Dermis blood vessel endothelial cell (primary cell): ENCODE data around the gene SMIM36. TPM values are rescaled to one million over a fixed set of nuclear protein-coding genes. Genes with fewer than 3 reads are reported as not detected.
"Not testable (repeated sequence)": the region's sequence is repeated elsewhere in the genome, so short reads cannot be mapped to it uniquely, and the experiment has no call there.

ENCODE experiments used
- DNase-seq: peaks from one replicate; pipeline ENCODE4 v3.0.0; 2010
- total RNA-seq: library from RNA; depleted of rRNA; stranded (reverse); fragments of >200 nt; gene quantifications from 2 replicates; pipeline ENCODE4 v1.2.3, GENCODE V29; 2014

Gene SMIM36
- total RNA-seq, 1 donor from 2014 or later, result not detected

DNA sequence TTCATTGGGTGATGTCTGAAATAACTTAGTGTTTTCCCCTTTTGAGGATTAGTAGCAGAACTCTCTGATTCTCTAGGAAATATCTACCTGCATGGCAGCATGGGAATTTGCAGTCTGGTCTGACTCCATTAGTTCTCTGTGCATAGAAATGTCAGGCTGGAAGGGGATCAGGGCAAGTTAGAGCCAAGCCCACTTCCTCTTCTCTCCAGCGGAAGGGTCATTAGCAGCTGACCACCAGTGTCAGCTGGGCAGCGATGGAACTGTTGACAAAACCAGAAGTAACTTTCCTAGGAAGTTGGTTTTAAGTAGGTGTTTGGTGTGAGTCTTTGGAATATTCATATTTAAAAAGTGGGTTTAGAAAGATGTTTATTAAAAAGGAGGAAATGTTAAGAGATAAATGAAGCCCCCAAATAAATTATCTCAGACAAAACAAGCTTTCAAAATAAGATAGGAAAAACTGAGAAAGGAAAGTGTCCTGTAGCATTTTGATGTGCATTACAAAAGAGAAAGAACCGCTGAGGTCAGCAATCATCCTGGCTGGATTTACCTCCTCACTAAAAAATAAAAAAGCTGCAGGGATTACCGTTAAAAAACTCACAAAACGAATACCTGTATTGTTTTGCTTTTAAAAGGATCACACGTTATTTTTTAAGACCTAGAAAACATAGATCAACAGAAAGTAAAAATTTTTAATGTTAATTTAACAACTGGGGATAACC lies 57.3 kb downstream of the SMIM36 start:
- peak; percentile 21 for DNase-seq

DNA sequence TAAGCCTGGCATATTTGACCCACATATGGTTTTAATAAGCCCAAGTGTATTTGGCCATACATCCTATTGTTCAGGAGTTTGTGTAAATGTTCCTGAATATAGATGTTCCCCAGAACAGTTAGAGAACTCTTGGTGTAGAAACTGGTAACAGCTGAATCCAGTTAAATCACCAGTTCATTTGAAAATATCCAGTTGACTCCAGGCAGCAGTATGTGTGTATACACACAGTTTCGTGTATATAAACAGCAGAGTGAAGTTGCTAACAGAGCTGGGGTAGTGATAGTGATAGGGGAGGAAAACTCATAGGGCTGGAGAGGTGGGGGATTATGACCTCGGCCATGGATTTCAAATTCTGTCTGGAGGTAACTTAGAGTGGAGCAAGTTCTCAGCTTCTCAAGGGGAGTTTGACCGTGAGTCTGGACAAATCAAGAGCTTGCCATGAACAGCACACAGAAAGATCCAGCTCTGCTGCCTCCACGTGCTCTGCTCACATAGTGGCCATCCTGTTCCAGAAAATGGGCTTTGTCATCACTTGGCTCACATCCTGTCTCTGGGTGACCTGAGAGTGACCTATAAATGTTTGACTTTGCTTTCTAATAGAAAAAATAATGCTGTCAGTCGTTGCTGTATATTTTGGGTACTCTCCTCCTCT lies 59.0 kb downstream of the SMIM36 start:
- peak; percentile 75 for DNase-seq

DNA sequence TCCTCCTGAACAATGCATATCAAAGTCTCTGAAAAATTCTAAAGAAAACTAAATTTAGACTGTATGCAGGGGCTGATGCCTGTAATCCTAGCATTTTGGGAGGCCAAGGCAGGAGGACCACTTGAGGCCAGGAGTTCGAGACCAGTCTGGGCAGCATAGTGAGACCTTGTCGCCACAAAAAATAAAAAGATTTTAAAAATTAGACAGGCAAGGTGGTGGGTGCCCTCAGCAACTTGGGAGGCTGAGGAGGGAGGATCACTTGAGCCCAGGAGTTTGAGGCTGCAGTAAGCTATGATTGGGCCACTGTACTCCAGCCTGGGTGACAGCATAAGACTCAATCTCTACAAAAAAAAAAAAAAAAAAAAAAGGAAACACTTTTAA lies 59.5 kb downstream of the SMIM36 start:
- DNase-seq, result no peak

DNA sequence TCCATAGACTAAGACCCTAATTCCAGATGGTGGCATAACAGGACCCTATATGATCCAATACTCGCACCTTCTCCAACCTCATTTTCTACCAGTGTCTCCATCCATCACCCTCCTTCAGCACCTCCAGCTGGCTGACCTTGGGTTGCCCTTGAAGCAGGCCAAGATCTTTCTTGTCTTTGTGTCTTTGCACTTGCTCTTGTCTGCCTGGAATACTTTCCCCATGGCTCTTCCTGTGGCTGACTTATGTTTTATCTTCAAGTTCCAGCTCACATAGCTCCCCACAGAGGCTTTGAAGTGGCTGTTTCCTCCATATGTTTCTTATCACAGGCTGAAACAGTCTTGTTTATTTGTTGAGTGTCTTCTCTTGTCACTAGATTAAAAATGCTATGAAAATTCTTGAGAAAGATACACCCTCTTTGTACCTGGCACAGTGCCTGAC lies 60.0 kb downstream of the SMIM36 start:
- peak; percentile 21 for DNase-seq

DNA sequence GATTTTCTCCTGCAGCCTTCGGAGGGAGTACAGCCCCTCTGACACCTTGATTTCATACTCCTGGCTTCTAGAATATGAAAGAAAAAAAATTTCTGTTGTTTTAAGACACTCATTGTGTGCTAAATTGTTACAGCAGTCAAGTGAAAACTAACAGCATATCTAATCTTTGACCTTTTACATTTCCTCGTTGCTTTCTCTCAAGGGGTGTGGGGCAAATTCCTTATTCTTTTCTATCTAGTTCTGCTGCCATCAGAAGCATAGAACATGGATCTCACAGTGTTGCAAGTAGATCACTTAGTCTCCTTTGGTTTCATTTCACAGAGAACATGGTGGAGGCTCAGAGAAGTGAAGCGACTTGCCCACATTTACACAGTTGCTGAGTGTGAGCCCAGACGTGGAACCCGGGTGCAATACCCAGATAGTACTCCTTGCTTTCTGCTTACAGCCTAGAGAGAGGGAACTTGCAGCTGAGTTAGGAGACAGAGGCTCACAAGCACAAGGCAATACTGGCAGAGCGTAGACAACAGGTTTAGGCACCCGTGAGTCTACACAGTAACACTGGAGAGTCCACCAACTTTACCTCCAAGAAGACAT lies 60.9 kb downstream of the SMIM36 start:
- no peak for DNase-seq

DNA sequence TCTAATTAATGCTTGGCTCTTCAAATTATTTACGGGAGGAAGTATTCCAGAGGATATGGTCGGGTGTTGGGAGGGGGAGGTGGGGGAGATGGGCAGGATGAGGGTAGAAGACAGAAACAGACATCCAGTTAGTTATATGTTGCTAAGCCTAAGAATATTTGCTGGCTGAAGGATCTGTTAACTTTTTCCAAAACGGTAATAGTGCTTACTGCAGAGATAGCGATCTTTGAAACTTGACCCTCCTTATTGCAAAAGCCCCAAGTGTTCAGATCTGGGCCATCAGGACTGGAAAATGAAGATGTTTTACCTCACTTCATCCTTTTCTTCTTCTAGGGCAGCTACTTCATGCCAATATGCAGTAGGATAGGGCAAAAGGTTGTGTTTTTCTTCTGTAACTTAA lies 62.6 kb downstream of the SMIM36 start:
- DNase-seq, result no peak

DNA sequence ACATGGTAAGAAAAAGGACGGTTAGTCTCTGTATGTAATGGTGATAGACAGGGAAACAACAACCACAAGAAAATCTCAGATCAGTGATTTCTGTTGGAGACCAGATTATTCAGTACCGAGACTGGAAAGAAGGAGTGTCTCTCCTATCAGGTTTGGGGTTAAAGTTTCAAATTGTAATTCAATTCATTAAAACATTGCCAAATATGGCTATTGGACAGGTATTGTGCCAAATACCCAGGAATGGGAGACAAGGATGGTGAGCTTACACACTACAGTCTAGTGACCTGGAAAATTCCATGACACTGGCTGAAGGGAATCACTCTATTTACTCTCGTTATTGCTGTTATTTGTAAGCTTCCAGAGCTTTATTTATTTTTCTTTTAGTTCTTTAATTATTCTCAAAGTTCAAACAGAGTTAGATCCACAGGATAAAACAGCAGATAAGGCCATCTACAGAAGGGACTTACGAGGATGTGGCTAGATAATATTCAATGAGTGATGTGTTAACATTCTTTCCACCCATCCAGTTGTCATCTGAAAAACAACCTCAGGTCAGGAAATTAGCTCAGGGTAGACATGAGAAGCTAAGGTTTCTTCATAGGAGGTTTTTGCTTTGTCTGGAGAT lies 64.6 kb downstream of the SMIM36 start:
- DNase-seq, result no peak

DNA sequence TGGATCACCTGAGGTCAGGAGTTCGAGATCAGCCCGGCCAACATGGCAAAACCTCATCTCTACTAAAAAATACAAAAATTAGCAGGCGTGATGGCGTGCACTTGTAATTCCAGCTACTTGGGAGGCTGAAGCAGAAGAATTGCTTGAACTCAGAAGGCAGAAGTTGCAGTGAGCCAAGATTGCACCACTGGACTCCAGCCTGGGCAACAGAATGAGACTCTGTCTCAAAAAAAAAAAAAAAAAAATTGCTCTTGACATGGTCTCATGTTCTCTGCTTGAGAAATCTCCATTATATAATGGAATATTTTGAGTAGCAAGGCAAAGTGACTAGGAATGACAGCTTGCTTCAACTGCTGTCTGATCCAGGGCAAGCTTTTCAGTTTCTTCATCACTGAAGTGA lies 65.2 kb downstream of the SMIM36 start:
- not testable (repeated sequence) for DNase-seq

DNA sequence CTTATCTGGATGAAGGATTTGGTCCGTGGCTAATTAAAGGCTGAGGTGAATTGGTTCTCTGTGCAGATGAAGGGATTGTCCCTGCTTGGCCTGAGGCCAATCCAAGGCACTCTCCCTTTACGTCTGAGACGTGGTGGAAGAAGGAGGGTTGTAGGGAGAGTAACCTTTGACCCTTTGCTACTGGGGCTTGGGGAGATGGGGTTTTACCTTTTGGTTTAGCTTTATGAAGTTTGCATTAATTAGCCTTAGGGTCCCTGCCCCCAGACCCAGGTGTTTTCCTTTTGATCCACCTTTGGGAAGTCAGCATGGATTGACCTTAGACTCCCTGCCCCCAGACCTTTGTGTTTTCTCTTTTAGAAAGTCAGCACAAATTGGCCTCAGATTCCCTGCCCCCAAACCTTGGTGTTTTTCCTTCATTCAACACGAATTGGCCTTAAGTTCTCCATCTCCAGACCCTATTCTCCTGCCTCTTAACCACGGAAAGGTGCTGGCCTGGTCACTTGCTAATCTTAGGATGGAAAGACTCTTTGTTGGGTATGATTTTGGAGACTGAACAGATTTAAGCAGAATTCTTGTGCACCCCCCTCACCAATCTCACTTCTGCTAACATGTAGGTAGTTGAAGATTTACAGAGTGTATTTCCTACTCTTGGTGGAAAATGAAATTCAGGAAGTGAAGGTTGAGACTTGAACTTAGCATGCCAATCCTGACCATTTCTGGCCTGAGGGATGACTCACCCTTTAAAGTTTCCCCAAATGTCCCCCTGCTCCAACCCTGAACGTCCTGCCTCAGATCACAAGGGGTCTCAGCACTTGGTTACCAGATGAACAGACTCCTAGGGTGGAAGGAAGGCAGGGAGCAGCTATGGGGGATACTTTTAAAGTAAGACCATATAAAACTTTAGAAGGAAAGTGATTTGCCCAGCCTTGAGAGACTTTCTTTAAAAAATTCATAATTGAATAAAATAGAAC lies 66.5 kb downstream of the SMIM36 start:
- DNase-seq, result no peak

DNA sequence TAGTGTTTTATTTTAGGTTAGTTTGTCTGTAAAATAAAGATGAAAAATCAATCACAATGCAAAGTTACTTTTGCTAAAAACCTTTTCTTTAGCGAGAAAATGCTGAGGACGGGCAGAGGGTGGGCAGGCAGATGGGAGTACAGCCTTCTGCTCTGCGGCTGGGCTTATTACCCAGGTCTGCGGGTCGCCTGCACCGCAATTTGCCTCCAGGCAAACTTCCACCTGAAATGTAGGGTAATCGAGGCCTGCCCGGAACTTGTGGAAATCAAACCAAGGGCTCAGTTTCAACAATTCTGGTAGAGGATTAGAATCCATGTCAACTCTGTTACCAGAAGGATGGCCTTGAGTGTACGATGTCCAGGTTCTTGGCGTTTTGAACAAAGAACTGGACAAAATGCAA lies 67.3 kb downstream of the SMIM36 start:
- DNase-seq, result no peak

DNA sequence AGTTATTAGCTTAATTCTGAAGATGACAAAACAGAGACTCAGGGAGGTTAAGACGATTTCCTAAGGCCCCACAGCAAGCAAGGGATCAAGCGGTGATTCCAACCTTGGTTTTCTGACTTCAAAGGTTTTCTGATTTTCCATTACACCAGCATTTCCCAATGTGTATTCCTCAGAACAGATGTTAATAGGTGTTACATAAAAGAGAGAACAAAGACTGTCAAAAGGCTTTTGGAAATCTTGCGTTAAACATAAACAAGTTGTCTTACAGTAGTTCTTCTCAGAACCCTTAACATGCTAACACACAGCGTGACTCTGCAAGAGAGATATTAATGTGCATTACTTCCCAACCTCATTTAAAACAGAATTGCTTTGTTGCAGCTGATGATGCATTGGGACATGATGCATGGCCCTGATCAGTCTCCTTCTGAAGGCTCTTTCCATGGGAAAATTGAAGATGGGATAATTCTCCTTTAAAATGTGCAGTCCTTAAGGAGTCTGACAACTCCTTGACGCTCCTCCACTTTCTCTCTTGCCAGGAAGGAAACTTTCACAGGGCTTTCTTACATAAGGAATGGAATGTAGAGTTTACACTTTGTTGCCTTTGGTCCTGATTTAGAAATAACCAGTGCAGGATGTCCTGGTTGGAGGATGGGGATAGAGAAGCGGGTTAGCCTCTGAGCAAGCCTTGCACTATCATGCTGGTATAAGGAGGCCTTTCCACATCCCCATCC lies 68.1 kb downstream of the SMIM36 start:
- DNase-seq, result no peak

DNA sequence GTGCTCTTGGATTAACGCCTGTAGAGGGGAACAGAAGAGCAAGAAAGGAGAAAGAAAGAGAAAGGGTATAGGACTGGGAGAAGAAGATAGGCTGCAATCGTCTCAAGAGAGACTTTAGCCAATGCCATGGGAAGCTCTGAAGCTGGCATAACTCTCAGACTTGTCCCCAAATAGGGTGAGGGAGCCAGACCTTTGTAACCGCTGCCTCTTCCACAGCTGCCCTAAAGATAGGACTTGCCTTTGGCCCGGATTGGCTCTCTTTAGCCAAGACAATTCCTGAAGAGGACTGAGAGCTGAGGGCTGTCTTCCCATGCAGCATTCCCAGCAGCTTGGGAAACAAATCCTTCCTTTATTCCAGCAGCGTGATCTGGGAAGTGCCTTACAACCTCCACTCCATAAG lies 68.8 kb downstream of the SMIM36 start:
- DNase-seq, result no peak

DNA sequence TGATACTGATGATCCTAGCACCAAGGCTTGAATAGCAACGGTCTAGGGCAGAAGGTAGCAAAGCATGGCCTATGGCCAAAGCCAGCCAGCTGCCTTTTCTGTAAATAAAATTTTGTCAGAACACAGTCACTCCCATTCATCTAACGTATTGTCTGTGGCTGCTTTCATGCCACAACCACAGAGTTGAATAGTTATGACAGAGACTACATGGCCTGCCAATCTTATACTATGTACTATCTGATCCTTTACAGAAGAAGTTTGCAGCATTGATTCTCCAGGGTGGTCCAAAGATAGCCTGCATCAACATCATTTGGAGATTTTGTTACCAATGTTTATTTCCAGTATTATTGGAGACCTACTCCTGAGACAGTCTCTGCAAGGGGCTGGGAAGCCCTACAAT lies 69.7 kb downstream of the SMIM36 start:
- no peak for DNase-seq

DNA sequence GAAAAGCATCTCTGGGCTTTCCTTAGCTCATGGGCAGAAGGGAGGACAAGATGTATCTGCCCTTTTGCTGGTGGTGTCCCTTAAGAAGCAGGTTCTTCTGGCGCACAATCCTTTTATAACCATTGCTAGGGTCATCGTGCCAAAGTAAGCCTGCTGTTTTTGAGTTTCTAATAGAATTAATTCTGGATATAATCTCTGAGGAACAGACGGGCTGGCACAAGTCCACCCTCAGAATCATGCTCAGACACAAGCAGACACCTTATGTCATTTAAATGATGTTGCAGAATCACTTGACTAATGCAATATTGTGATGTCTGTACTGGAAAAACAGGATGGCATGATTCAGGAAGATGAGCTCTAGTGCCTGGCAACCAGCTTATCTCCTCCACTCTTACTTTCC lies 70.9 kb downstream of the SMIM36 start:
- no peak for DNase-seq

DNA sequence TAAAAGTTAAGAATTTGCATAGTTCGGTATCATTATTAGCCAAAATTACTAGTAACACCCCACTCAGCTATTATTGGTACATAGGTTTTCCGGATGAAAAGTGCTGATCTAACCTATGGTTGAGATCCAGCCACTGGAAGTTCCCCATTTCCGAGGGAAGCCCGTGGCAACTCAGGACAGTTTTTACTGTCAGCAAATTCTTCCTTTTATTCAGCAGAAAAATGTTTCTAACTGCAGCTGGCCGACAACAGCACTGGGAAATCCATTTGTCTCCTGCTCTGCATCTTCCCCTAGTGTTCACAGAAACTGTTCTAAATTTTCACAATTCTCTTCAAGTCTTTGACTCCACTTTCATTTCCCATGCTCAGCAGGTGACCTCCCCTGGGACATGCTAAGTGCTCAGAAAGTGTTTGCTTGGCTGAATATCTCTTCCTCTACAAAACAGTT lies 74.1 kb downstream of the SMIM36 start:
- DNase-seq, result no peak

DNA sequence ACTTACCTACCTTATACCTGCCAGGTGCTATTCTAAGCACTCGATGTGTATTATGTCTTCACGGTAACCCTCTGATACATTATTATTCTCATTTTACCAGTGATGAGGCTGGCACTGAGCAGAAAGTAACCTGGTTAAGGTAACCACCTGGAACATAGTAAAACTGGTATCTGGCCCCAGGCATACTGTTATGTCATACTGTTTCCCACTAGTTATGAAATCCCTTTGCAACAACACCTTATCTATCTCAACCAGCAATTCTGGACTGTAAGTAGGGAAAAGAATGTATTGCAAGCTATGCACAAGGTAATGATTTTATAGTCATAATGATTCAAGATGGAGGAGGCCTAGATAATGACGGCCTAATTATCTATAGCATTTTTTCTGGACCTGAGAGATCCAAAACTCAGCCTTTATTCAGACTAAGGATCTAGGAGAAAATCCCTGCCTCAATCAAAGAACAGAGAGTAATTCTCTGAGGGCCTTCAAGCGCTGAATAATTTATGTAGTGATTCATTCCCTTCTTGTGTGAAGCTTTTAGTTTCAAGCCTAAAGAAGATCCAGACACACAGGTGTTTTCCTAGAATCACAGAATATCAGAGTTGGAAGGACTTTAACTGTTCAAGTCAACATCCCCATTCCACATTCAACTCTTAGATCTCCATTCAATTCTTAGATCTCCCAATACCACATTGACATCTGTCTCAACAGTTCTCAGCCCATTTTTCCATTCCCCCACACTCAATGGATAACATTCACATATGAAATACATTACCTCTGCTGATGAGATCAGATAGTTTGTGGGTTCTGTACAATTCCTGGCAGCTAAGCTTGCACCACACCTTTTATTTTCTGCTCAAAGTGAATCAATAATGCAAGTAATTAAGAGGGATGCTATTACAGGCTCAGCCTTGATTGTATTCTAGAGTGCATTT lies 74.8 kb downstream of the SMIM36 start:
- DNase-seq, result no peak

DNA sequence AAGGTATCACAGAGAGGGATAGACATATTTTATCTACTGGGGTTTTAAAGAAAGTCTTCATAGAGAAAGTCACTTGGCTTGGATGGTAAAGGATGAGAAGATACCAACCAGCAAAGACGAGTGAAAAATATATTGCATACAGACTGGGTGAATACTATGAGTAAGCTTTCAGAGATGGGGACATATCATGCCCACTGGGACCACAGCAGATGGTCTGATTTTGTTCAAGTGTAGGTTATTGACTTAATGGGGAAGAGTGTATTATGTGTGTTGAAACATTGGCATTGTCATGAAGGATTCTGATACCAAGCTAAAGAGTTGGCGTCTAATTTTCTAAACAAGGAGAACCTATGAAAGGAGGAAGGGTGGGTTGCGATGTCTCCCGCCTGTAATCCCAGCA lies 75.8 kb downstream of the SMIM36 start:
- DNase-seq, result no peak

DNA sequence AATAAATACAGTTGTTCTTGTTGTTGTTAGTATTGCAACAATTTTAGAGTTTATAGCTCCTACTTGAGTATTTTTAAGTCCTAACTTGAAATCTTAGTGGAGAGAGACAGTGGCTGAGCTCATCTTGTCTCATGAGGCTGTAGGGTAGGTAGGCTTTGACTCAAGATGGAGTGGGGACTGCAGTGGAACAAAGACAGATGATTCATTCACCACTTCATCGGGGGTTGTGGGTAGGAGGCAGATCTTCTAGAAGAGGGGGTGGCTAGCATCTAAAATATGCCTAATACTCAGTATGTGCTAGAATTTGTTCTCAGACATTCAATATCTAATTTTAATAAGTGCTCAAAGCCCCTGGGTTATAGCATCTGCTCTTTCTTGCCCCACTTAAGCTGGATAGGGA lies 76.5 kb downstream of the SMIM36 start:
- DNase-seq, result no peak

DNA sequence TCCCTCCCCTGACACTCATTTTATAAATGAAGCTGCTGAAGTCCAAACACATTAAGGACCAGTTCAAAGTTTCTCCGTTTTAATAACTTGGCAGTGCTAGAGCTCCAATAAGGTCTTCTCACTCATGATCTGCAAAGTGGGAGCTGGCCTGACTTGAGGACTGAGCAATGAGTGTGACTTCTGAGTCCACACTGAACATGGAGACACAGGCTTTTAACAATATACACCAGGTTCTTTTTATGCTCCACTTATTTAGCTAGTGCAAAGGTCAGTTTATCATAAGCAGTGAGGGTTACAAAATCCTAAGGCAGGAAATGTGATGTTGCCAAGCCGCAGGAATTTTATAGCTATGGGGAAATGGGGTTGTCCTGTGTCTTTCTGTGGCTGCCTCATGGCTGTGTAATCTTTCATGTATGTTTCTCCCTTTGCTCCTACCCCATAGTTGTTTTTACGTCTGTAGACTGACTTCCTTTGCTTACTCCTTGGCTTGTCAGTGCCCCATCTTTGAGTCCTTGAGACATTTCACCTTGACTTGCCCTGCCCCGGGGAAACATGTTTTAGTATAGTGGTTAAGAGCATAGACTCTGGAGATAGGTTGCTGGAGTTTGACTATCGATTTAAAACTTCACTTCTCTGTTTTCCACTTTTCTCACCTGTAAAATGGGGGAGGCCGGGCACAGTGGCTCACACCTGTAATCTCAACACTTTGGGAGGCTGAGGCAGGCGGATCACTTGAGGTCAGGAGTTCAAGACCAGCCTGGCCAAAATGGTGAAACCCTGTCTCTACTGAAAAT lies 77.4 kb downstream of the SMIM36 start:
- DNase-seq, result peak; percentile 44
